Tibial nerve (tissue), 4 donors: ENCODE measurements around the gene GPATCH3.

Source experiments
- CTCF ChIP-seq, 5 experiments: fragments of 200-600 bp in 3 of 5; fragments of 450-650 bp in 2 of 5; sonication (generic) in 3 of 5; IDR thresholded peaks; one replicate each; pipeline ENCODE4 v1.5.1; 2016 to 2019; ENCODE audit warnings: antibody characterized with exemption in 5 of 5, mild to moderate bottlenecking in 3 of 5, moderate library complexity in 2 of 5
- EP300 ChIP-seq, 2 donors: sonication (generic); formaldehyde crosslinking; IDR thresholded peaks; one replicate each; pipeline ENCODE4 v1.6.1; 2017; ENCODE audit warnings: antibody characterized with exemption in 2 of 2, mild to moderate bottlenecking in 1 of 2
- POLR2A ChIP-seq, 2 donors: fragments of 450-650 bp; IDR thresholded peaks; one replicate each; pipeline ENCODE4 v1.6.1; 2017; ENCODE audit warnings: antibody characterized with exemption in 2 of 2, mild to moderate bottlenecking in 2 of 2, moderate library complexity in 2 of 2

GRCh38 chr1:26851106-26851684, 49.1 kb downstream of the GPATCH3 start:
- TF ChIP-seq POLR2A (IDR thresholded peaks at IDR 0.05) (no peak), CTCF (IDR thresholded peaks at IDR 0.05) (no peak), EP300 (IDR thresholded peaks at IDR 0.05) (no peak)
